HEK293 (cell line): ENCODE results near the gene GBA2.

Experiments
- KLF8 ChIP-seq: fragments of 450-650 bp; formaldehyde crosslinking; IDR thresholded peaks from 2 replicates; pipeline ENCODE4 v1.5.1; 2016; ENCODE audit warnings: missing biosample characterization, missing genetic modification characterization
- OSR2 ChIP-seq: fragments of 450-650 bp; formaldehyde crosslinking; IDR thresholded peaks from 2 replicates; pipeline ENCODE4 v1.5.1; 2016; ENCODE audit warnings: missing biosample characterization, missing genetic modification characterization
- SCRT2 ChIP-seq: fragments of 450-650 bp; formaldehyde crosslinking; IDR thresholded peaks from 2 replicates; pipeline ENCODE4 v1.5.1; 2016; ENCODE audit warnings: missing biosample characterization, missing genetic modification characterization
- SP3 ChIP-seq: fragments of 450-650 bp; formaldehyde crosslinking; IDR thresholded peaks from 2 replicates; pipeline ENCODE4 v1.5.1; 2016; ENCODE audit warnings: missing biosample characterization, missing genetic modification characterization
- YY1 ChIP-seq: fragments of 450-650 bp; formaldehyde crosslinking; IDR thresholded peaks from 2 replicates; pipeline ENCODE4 v1.5.1; 2018; ENCODE audit warnings: missing biosample characterization, missing genetic modification characterization
- ZBTB11 ChIP-seq: fragments of 450-650 bp; formaldehyde crosslinking; conservative IDR thresholded peaks from 2 replicates; pipeline ENCODE4 v1.5.1; 2016; ENCODE audit warnings: low read depth, missing biosample characterization, missing genetic modification characterization
- ZNF175 ChIP-seq: fragments of 450-650 bp; formaldehyde crosslinking; IDR thresholded peaks from 2 replicates; pipeline ENCODE4 v1.5.1; 2016; ENCODE audit warnings: missing biosample characterization, missing genetic modification characterization
- ZNF214 ChIP-seq: fragments of 450-650 bp; formaldehyde crosslinking; IDR thresholded peaks from 2 replicates; pipeline ENCODE4 v1.5.1; 2017; ENCODE audit warnings: missing biosample characterization, mild to moderate bottlenecking, missing genetic modification characterization, borderline replicate concordance
- ZNF274 ChIP-seq, 2 experiments: fragments of 200-500 bp in 1 of 2; fragments of 450-650 bp in 1 of 2; sonication (Bioruptor generic) in 1 of 2; formaldehyde crosslinking in 1 of 2; IDR thresholded peaks; 2 replicates each; pipeline versions ENCODE4 v1.5.1 to v1.6.1; 2014 to 2016; ENCODE audit warnings: borderline replicate concordance in 1 of 2, inconsistent platforms in 1 of 2, low read length in 1 of 2, missing biosample characterization in 1 of 2, missing genetic modification characterization in 1 of 2
- ZNF292 ChIP-seq: fragments of 450-650 bp; formaldehyde crosslinking; IDR thresholded peaks from 2 replicates; pipeline ENCODE4 v1.5.1; 2016; ENCODE audit warnings: low read depth, missing biosample characterization, missing genetic modification characterization, borderline replicate concordance
- ZNF449 ChIP-seq: fragments of 450-650 bp; formaldehyde crosslinking; IDR thresholded peaks from 2 replicates; pipeline ENCODE4 v1.5.1; 2017; ENCODE audit warnings: missing biosample characterization, mild to moderate bottlenecking, missing genetic modification characterization, moderate library complexity
- ZNF501 ChIP-seq: fragments of 450-650 bp; formaldehyde crosslinking; IDR thresholded peaks from 2 replicates; pipeline ENCODE4 v1.5.1; 2016; ENCODE audit warnings: missing biosample characterization, missing genetic modification characterization
- ZNF549 ChIP-seq: fragments of 450-650 bp; IDR thresholded peaks from 2 replicates; pipeline ENCODE4 v1.5.1; 2018; ENCODE audit warnings: missing biosample characterization, missing genetic modification characterization, mild to moderate bottlenecking, inconsistent platforms, moderate library complexity
- ZNF837 ChIP-seq: fragments of 450-650 bp; formaldehyde crosslinking; IDR thresholded peaks from 2 replicates; pipeline ENCODE4 v1.5.1; 2016; ENCODE audit warnings: missing biosample characterization, missing genetic modification characterization
- TF ChIP-seq, protein P1 (sequence below): fragments of 450-650 bp; formaldehyde crosslinking; IDR thresholded peaks from 2 replicates; pipeline ENCODE4 v1.5.1; 2016; ENCODE audit warnings: missing biosample characterization, missing genetic modification characterization, low read depth
- TF ChIP-seq, protein P2 (sequence below): fragments of 450-650 bp; formaldehyde crosslinking; IDR thresholded peaks from 2 replicates; pipeline ENCODE4 v1.5.1; 2016; ENCODE audit warnings: missing biosample characterization, missing genetic modification characterization

The GBA2 gene

DNA sequence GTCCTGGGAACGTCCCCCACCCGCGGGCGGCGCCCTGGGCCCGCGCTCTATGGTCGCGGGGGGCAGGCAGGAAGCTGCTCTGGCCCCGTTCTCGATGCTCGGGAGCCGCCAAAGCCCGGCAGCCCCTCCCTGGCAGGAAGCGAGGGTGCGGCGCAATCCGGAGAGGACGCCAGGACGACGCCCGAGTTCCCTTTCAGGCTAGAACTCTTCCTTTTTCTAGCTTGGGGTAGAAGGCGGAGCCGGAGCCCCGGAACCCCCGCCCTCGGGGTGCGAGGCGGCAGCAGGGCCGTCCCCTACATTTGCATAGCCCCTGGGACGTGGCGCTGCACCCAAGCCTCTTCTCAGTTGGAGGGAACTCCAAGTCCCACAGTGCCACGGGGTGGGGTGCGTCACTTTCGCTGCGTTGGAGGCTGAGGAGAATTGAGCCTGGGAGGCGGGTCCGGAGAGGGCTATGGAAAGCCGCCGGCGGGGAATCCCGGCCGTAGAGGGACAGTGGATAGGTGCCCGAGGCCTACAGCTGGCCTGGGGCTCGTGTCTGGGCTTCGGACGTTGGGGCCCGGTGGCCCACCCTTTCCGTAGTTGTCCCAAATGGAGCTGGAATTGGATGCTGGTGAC lies 16.7 kb downstream of the GBA2 start, which contains the start of the genes CREB3 and TLN1 (continued):
- TF ChIP-seq, protein P1, sequence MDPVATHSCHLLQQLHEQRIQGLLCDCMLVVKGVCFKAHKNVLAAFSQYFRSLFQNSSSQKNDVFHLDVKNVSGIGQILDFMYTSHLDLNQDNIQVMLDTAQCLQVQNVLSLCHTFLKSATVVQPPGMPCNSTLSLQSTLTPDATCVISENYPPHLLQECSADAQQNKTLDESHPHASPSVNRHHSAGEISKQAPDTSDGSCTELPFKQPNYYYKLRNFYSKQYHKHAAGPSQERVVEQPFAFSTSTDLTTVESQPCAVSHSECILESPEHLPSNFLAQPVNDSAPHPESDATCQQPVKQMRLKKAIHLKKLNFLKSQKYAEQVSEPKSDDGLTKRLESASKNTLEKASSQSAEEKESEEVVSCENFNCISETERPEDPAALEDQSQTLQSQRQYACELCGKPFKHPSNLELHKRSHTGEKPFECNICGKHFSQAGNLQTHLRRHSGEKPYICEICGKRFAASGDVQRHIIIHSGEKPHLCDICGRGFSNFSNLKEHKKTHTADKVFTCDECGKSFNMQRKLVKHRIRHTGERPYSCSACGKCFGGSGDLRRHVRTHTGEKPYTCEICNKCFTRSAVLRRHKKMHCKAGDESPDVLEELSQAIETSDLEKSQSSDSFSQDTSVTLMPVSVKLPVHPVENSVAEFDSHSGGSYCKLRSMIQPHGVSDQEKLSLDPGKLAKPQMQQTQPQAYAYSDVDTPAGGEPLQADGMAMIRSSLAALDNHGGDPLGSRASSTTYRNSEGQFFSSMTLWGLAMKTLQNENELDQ: no peak
- TF ChIP-seq ZNF274 (IDR thresholded peaks at IDR 0.05; ENCODE audit: low read length) (no peak), ZNF274 (tag by site-specific recombination; IDR thresholded peaks at IDR 0.05; ENCODE audit: borderline replicate concordance) (no peak), YY1 (no peak), SP3 (tag by site-specific recombination) (peak; percentile 67), ZNF175 (tag by site-specific recombination) (no peak), ZNF501 (tag by site-specific recombination) (no peak), KLF8 (tag by site-specific recombination) (peak; percentile 93), ZNF292 (tag by site-specific recombination) (no peak), ZNF449 (tag by site-specific recombination) (no peak), ZBTB11 (tag by site-specific recombination) (peak; percentile 96), ZNF214 (tag by site-specific recombination) (no peak), SCRT2 (tag by site-specific recombination) (no peak), ZNF549 (tag by site-specific recombination) (no peak), ZNF837 (tag by site-specific recombination) (no peak), OSR2 (tag by site-specific recombination) (no peak)
- TF ChIP-seq, protein P2, sequence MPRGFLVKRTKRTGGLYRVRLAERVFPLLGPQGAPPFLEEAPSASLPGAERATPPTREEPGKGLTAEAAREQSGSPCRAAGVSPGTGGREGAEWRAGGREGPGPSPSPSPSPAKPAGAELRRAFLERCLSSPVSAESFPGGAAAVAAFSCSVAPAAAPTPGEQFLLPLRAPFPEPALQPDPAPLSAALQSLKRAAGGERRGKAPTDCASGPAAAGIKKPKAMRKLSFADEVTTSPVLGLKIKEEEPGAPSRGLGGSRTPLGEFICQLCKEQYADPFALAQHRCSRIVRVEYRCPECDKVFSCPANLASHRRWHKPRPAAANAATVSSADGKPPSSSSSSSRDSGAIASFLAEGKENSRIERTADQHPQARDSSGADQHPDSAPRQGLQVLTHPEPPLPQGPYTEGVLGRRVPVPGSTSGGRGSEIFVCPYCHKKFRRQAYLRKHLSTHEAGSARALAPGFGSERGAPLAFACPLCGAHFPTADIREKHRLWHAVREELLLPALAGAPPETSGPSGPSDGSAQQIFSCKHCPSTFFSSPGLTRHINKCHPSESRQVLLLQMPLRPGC: no peak
- TF ChIP-seq, all 188 proteins: peak for 35
